NCI-H446 treated with DMSO at 0.1 percent for 48 hours (cell line): ENCODE data around the gene MID1.
"Not testable (repeated sequence)": the region's sequence is repeated elsewhere in the genome, so short reads cannot be mapped to it uniquely, and the experiment has no call there.

Experiments used
- DNase-seq: peaks from one replicate; lab custom pipeline; 2025; lab: John Stamatoyannopoulos, UW

Gene MID1

DNA sequence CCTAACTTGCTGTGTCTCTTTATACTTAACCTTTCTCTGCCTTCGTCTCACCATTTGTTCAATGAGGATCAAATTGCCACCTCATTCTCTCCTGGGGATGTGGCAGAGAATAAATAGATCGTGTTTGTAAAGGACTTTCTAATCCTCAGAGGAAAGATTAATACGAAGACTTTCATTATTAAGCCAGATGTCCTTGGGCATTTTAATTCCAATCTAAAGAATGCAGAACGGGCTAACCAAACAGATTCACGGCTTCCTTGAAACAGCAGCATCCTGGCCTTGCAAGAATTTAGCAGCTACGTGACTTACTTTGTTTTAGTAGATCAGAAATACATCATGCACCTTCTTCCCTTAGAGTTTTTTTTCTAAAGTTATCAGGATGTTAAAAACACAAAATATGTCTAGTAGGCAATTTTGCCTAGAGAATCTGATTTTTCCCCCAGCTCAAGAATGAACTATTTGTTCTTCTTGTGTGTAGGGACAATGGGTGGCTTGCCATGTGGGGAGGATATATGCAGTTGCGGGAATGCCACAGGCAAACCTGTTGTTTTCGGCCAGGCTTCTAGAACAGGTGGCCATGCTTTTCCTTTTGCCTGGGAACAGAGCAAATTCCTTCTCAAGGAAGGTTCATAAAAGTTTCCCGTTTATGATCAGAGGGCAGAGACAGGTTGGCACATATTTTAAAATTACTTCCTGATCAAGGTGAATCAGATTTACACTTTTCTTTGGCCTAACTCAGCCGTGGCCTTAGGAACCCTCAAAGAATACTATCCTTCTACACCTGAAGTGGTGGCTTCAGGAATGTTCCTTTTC, 3.0 kb downstream of the MID1 start:
- no peak for DNase-seq

GRCh38 chrX:10615931-10616774, 4.2 kb downstream of the MID1 start:
- peak; percentile 6 for DNase-seq

DNA sequence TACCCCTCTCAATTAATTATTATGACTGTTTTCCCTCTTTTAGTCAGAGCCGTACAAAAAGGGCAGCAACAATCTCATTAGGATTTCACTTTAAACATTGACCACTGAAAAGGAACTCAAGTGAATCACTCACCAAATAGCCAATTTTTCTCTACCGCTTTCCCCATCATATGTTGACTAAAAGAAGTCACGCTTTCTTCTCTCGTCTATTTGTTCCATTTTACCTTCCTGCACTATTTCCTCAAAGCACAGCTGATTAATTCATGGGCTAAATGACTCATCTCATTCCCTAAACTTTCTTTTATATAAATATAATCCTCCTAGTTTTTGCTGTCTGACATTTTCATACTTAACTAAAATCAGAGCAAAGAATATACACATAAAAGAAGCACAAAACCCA, 8.2 kb downstream of the MID1 start:
- DNase-seq = no peak

GRCh38 chrX:10611441-10612090, 8.8 kb downstream of the MID1 start:
- DNase-seq = no peak

DNA sequence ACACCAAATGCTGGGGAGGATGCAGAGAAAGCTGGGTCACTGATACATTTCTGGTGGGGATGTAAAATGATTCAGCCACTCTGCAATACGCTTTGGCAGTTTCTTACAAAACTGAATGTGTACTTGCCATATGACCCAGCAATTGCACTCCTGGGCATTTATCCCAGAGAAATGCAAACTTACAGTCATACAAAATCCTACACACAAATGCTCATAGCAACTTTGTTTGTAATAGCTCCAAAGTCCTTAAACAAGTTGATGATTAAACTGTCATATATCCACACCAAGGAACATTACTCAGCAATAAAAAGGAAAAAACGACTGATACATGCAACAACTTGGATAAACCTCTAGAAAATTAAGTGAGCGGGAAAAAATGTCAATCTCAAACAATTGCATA, 12.3 kb downstream of the MID1 start:
- DNase-seq = no peak

DNA sequence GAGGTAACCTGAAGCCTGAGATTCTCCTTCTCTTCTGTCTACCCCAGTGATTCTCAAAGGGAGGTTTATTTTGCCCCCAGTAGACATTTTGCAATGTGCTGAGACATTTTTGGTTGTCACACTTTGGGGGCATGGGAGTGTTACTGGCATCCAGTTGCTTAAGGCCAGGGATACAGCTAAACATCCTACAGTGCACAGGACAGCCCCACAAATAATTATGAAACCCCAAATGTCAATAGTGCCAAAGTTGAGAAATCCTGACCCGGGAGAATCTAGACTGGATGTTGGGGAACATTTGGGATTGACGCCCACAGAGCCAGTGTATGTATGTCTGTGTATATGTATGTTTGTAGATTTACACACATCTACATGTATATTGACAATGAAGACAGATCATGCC, 13.2 kb downstream of the MID1 start:
- DNase-seq = no peak

GRCh38 chrX:10603612-10604011, 16.8 kb downstream of the MID1 start:
- DNase-seq = no peak

GRCh38 chrX:10602646-10603045, 17.7 kb downstream of the MID1 start:
- DNase-seq = no peak

DNA sequence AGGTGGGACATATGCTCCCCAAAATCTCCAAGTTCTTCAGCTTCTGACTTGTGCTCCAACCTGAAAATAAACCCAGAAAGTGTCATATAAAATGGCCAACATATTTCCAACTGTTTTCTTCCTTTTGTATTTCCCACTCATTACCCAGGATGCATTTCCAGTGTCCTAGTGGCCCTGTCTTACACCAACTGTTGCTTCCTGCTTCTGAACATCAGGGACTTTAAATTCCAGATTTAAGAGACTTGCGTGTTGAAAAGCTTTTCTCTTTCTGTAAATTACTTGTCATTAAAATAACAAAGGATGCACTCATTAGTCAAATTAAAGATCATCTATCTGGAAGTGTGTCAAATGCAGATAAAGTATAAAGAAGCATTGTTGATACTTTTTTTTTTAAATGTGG, 19.9 kb downstream of the MID1 start:
- no peak for DNase-seq

GRCh38 chrX:10598540-10598939, 21.8 kb downstream of the MID1 start:
- no peak for DNase-seq

DNA sequence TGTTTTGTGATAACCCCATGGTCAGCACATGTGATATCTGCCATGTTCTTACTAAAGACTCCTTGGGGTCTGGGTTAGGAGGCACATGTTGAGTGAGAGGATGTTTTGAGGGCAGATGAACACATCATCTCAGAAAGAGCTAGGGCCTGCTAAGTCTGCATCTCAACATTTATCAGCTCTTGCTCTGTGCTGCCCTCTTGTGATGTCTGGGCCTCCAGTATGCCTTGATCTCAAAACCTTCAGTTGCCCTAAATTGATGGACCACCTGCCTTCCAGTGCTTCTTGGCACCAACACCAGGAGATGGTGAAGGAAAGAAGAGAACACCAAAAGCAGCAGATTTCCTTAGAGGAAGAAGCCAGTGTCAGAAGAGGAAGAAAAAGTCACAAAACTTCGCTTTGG, 22.5 kb downstream of the MID1 start:
- no peak for DNase-seq

DNA sequence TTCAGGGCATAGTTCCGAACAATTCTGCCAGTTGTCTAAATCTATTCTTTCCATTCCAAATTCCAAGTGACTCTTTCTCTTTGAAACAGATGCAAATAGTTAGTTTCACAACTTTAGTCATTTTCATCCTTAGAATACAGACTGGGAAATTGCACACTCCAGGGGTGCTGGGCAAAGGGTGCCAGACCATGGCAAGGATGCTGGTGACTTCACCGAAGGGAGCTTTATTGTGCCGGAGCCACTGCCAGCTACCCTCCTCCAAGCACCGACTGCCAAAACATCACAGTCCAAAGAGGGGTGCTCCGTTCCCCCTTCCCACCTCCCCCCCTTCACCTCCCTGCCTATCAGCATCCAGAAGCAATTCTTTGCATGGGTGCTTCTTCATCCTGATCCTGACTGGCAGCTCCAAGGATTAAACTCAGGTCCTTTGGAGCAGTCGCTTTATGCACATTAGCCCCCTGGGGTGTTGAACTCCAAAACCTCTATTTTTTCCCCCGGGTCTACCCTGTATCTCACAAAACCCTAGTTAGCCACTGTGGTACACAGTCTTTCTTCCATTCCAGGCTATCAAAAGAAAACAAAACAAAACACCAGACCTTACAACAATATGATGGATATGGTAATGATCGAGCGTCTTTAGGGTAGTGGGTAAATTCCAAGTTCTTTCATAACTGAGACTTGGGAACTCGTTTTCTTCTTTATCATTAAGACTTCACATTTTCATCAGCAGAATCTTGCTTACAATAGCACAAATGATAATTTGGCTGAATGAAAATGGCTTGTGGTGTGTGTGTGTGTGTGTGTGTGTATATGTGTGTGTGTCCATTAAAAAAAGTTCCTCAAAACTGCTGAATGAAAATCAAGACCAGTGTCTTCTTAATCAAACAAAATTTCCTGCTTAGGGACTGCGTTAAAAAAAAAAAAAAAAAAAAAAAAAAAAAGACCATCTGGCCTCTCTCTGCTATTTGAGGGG, 28.7 kb downstream of the MID1 start:
- DNase-seq = no peak

GRCh38 chrX:10589787-10590186, 30.6 kb downstream of the MID1 start:
- not testable (repeated sequence) for DNase-seq

DNA sequence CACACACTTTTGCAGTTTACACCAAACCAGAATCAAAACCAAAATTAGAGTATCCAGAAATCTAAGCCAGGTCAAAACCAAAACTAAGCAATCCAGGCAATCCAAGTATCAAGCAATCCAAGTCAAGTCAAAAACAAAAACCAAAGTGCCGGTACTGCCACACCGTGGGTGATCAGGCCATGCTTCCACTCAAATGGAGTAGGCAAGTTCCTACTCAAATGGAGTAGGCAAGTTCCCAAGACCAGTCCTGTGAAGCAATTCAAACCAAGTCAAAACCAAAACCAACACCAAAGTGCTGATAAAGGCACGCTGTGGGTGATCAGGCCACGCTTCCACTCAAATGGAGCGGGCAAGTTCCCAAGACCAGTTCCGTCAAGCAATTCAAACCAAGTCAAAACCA, 31.3 kb downstream of the MID1 start:
- DNase-seq = no peak

- not testable (repeated sequence) for DNase-seq
Observed at GRCh38 chrX:10584882-10585281, 35.5 kb downstream of the MID1 start.

GRCh38 chrX:10582945-10583344, 37.4 kb downstream of the MID1 start:
- no peak for DNase-seq

DNA sequence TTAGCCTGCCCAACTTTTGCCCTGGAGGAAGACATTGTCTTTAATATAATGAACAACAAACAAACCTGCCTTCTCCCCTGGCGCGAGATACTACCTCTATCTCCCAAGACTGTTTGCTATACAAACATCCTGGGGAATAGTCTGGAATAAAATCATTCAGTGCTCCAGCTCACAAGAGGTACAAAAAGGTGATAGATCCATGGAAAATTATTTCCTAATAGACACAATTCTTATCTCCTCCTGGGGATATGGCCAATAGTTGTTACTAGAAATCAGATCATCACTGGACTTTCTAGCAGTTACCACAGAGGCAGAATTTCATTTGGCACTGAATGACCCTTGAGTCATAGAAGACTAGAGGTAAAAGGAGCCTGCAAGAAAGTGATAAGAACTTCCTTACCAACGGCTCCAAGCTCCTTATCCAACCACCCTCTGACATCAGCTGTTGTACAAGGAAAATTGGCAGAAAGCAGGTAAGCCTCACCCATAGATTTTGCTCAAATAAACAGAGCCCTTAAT, 38.1 kb downstream of the MID1 start:
- no peak for DNase-seq

DNA sequence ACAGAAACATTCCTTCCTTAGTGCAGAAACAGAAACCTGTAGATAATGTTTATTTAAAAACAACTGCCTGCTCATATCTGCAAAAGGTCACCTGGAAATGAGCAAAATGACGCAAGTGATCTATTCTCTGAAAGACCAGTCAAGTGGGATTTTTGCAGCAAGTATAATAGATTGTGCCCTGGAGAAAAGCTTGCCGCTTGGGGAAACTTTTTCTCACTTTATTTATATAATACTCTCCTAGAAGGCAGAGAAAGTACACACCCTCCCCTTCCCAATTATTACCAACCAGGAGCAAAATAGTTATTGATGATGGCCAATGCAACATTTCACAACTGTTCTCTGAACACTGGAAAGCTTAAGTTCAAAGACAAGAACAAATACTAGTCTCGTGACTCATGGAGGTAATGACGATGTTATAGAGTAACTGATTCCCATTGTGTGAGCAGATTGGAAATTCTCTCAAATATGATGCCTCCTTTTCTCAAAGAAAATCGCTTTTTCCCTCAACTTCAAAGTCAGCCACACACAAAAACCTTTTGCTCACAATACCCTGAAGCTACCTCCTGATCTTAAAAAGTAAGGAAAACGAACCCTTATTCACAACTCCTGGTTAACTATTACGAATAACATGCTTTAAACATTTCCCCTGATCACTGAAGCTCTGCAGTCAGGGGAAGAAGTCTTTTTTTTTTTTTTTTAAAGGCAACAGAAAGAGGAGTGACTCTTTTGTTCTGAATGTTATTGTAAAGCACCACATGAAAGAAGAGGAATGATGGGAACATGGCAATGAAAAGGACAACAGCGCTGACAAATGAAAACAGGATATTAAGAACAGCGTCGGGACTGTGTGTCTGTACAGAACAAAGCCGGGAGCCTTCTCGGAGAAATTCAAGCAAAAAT, 41.0 kb downstream of the MID1 start:
- DNase-seq = no peak

- DNase-seq = no peak
Observed at GRCh38 chrX:10578527-10578926, 41.9 kb downstream of the MID1 start.

- no peak for DNase-seq
Observed at GRCh38 chrX:10577853-10578252, 42.5 kb downstream of the MID1 start.
